NB4 (cell line): ENCODE measurements around the gene FAM168B.

Source experiments
- DNase-seq: peaks from one replicate; pipeline ENCODE4 v3.0.0; 2010; ENCODE audit warnings: low read depth
- H3K4me3 ChIP-seq: one replicate; pipeline ENCODE4 v1.5.1; 2011; ENCODE audit warnings: mild to moderate bottlenecking, low read depth, low read length, moderate library complexity
- MYC ChIP-seq: IDR thresholded peaks from 2 replicates; pipeline ENCODE4 v1.6.1; 2011; ENCODE audit warnings: low read depth, low read length
- POLR2A ChIP-seq: IDR thresholded peaks from 2 replicates; pipeline ENCODE4 v1.6.1; 2011; ENCODE audit warnings: mild to moderate bottlenecking; ENCODE audit not compliant: insufficient read length; ENCODE audit errors: extremely low read depth
- TF ChIP-seq, protein P1 (sequence below): IDR thresholded peaks from one replicate; pipeline ENCODE4 v1.5.1; 2012; ENCODE audit warnings: low read depth, low read length
- TF ChIP-seq, protein P2 (sequence below): IDR thresholded peaks from 2 replicates; pipeline ENCODE4 v1.6.1; 2011; ENCODE audit warnings: low read depth, low read length

Gene FAM168B

DNA sequence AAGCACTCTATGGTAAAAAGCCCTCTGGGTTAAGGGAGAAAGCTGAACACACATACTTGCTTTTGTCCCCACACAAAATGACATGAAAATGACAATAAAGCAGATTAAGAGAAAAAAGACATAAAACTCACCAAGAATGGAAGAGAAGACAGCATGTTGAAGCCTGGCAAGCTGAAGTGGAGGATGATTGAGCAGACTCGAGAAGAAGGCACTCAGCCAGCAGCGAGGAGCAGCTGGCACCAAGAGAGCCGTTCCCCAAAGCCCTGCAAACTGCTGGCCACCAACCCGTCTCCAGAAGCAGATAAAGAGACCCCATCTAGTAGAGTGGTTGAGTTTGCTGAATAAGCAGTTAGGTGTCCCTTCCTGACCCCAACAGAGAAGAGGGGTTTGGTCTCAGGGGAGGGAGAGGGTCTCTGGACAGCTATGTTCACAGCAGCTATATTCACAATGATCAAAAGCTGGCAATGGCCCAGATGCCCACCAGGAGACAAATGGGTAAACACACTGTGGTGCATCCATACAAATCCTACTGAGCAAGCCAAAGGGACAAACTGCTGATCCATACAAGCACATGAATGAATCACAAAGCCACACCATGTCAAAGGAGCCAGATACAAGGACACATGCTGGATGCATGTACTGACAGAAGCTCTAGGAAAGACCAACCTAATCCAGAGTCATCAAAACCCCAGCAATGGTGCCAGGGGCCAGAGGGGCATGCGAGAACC, 36.9 kb downstream of the FAM168B start:
- DNase-seq, result no peak
- TF ChIP-seq, protein P1, sequence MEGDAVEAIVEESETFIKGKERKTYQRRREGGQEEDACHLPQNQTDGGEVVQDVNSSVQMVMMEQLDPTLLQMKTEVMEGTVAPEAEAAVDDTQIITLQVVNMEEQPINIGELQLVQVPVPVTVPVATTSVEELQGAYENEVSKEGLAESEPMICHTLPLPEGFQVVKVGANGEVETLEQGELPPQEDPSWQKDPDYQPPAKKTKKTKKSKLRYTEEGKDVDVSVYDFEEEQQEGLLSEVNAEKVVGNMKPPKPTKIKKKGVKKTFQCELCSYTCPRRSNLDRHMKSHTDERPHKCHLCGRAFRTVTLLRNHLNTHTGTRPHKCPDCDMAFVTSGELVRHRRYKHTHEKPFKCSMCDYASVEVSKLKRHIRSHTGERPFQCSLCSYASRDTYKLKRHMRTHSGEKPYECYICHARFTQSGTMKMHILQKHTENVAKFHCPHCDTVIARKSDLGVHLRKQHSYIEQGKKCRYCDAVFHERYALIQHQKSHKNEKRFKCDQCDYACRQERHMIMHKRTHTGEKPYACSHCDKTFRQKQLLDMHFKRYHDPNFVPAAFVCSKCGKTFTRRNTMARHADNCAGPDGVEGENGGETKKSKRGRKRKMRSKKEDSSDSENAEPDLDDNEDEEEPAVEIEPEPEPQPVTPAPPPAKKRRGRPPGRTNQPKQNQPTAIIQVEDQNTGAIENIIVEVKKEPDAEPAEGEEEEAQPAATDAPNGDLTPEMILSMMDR, result no peak
- TF ChIP-seq, protein P2, sequence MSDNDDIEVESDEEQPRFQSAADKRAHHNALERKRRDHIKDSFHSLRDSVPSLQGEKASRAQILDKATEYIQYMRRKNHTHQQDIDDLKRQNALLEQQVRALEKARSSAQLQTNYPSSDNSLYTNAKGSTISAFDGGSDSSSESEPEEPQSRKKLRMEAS, result no peak
- TF ChIP-seq POLR2A (no peak), MYC (no peak)
- H3K4me3 ChIP-seq, result no peak overlapping the region

DNA sequence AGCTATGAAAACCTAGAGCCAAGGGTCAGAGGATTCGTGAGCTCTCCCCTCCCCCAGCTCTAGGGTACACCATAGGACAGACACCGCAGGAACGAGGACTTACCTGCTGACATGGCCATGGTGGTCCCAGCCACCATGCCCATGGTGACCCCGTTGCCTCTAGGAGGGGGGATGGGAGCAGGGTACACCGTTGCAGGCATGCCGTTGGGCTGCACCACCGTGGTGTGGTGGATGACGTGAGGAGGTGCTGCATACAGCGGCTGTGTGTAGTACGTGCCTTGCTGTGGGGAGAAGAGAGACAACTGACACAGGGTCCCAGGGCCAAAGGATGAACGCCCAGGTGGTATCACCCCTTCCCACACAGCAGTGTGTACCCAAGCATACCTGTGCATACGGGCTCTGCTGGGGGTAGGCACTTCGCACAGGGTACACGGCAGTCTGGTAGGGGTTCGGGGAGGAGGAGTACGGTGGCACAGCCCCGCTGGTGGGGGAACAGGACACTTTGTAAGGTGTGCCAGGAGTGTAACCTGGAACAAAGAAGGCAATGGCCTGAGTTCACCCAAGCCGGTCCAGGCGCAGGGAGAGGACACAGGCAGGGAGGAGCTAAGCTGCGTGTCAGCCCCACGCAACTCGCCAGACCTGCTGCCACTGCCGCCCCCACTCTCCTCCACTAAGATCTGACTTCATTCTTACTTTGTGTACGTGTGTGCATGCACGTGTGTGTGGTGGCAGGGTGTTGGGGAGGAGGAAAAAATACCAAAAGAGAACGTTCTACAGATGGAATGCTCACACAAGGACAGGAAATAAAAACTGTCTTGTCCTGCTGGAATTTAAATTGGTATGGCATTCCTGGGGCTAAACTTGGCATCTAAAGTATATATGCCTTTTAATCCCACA, 37.8 kb downstream of the FAM168B start:
- no peak for TF ChIP-seq MYC
- TF ChIP-seq, protein P2, result no peak
- TF ChIP-seq POLR2A, result no peak
- TF ChIP-seq, protein P1, result no peak
- no peak overlapping the region for H3K4me3 ChIP-seq
- DNase-seq, result no peak

DNA sequence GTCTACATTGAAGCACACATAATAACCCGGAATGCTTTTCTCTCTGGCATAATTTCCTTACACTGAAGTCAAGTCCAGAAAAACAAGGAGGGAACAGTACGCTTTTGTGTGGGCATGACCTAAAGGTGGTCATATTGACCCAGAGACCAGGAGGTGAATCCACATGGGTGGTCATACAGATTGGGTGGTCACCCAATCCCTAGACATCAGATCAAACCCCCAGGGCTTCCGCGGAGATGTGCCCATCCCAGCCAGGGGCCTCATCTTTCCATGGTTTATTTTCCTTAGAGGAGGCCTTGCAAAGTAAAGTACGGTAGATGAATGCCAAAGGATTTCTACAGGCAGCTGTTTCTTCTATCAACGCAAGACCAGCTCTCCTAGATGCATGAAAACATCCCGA, 38.8 kb downstream of the FAM168B start:
- DNase-seq, result no peak
- TF ChIP-seq POLR2A, result no peak
- TF ChIP-seq, protein P1, result no peak
- TF ChIP-seq, protein P2, result no peak
- no peak for TF ChIP-seq MYC
- H3K4me3 ChIP-seq, result no peak overlapping the region

DNA sequence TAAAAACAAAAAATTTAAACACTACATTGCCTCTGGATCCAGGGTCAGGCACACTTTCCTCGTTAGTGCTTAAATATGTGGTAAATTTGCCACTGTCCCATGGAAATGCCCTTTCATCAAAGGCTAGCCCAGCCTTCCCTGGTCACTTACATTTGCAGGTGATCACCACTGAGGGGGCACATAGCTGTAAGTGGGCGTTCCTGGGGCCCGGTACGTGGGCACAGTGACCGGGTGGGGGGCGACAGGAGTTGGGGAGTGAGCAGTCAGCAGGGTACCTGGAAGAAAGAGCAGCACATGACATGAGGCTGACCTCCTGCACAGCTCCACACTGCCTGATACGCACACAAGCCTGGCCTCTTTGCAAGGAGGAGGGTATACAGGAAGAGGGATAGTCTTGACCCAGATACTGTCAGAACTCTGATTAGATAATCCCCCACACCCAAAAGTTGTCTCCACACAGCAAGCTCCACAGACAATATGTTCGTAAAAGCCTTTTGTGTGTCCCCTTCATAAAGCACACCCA, 40.5 kb downstream of the FAM168B start:
- no peak for DNase-seq
- no peak overlapping the region for H3K4me3 ChIP-seq
- TF ChIP-seq, protein P1, result no peak
- TF ChIP-seq POLR2A, result no peak
- TF ChIP-seq, protein P2, result no peak
- TF ChIP-seq MYC, result no peak

DNA sequence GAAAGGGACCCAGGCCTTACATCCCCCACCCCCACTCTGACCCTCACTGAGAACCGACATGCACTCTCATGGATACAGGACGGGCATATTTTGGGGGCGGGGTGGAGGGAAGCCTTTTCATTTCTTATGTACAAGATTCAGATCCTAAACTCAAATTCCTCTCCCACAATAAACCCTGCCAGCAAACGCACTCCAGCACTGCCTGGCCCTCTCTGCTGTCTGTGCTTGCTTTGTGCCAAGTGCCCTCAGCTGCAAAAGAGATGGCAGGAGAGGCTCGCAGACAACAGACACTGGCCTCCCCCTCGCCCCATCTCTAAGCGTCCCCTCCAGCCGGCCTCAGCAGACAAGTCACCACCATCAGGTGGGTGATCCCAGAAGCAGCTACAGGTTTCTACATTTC, 42.4 kb downstream of the FAM168B start:
- TF ChIP-seq POLR2A, result no peak
- TF ChIP-seq, protein P2, result no peak
- TF ChIP-seq, protein P1, result no peak
- TF ChIP-seq MYC, result no peak
- H3K4me3 ChIP-seq, result no peak overlapping the region
- no peak for DNase-seq
